ENCODE data around the gene LEO1.

LEO1 gene

DNA sequence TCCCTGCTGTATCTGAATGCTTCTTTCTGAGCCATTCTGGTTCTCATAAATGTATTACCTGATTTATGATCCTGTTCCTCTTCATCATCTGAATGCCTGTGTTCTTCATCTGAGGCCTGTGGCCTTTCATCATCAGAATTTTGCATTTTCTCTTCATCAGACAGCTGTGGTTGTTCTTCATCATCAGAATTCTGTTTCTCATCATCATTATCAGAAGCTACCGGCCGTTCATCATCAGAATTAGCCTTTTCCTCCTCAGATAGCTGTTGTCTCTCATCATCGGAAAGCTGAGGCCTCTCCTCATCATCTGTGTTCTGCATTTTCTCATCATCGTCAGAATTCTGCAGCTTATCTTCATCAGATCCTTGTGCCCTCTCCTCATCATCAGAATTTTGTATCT is 5.9 kb downstream of the LEO1 start:
- Histone ChIP-seq H3K9ac (ENCODE audit: low read length) (no peak overlapping the region), H3K36me3 (ENCODE audit: control insufficient read depth, insufficient read depth, low read length, severe bottlenecking) (peaks cover 36% of the 10 kb centered on the region), H3K4me1 (ENCODE audit: control insufficient read depth, insufficient read depth, low read length) (peaks cover 11% of the 10 kb centered on the region), H3K4me3 (ENCODE audit: low read length) (no peak overlapping the region), H3K9me3 (ENCODE audit: control insufficient read depth, low read length) (peaks cover 7% of the 10 kb centered on the region), H3K27me3 (replicated peaks; ENCODE audit: control insufficient read depth, insufficient read depth, low read length) (no peaks in the 10 kb centered on the region)
- no peak for DNase-seq (ENCODE audit: low read depth)

DNA sequence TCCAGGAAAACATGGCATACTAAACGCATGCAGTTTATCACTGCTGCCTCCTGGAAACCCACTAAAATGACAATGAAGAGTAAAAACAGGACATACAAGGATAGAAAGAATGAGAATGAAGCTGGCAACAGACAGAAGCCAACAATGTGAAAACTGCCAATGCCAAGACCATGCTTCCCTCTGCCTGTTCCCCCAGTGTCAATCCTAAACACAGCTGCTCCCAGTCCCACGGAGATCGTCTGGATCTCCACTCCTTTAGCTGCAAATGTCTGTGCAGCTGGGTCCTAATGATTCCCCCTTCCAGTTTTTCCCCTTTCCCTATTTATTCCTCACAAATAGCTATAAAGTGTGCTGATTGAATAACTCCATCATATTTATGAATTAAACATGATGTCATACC is 16.1 kb downstream of the LEO1 start:
- Histone ChIP-seq H3K4me1 (ENCODE audit: control insufficient read depth, insufficient read depth, low read length) (no peaks in the 10 kb centered on the region), H3K9ac (ENCODE audit: low read length) (no peak overlapping the region), H3K36me3 (ENCODE audit: control insufficient read depth, insufficient read depth, low read length, severe bottlenecking) (peaks cover 85% of the 10 kb centered on the region), H3K4me3 (ENCODE audit: low read length) (no peak overlapping the region), H3K27me3 (replicated peaks; ENCODE audit: control insufficient read depth, insufficient read depth, low read length) (no peaks in the 10 kb centered on the region), H3K9me3 (ENCODE audit: control insufficient read depth, low read length) (no peaks in the 10 kb centered on the region)
- DNase-seq (ENCODE audit: low read depth): no peak

DNA sequence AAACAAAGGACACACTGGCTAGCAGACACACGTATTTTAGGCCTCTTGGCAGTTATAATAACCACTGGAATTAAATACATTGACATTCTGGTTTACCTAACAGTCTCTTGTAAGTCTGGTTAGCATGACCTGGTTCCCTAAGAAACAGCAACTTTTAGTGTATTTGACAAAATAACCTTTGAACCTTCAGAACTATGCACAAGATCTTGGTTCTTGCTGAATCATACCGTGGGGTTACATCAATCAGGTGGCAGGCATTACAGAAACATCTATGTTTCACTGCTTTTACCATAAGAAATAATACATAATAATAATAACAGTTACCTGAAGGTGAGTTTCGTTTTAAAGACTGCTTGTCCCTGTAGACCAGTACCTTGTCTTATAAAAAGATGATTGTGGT is 18.8 kb downstream of the LEO1 start:
- H3K36me3 ChIP-seq (ENCODE audit: control insufficient read depth, insufficient read depth, low read length, severe bottlenecking): peaks cover 84% of the 10 kb centered on the region
- no peaks in the 10 kb centered on the region for H3K27me3 ChIP-seq (replicated peaks; ENCODE audit: control insufficient read depth, insufficient read depth, low read length)
- no peaks in the 10 kb centered on the region for H3K9me3 ChIP-seq (ENCODE audit: control insufficient read depth, low read length)
- no peak overlapping the region for H3K9ac ChIP-seq (ENCODE audit: low read length)
- no peak for DNase-seq (ENCODE audit: low read depth)
- no peaks in the 10 kb centered on the region for H3K4me1 ChIP-seq (ENCODE audit: control insufficient read depth, insufficient read depth, low read length)
- no peak overlapping the region for H3K4me3 ChIP-seq (ENCODE audit: low read length)

DNA sequence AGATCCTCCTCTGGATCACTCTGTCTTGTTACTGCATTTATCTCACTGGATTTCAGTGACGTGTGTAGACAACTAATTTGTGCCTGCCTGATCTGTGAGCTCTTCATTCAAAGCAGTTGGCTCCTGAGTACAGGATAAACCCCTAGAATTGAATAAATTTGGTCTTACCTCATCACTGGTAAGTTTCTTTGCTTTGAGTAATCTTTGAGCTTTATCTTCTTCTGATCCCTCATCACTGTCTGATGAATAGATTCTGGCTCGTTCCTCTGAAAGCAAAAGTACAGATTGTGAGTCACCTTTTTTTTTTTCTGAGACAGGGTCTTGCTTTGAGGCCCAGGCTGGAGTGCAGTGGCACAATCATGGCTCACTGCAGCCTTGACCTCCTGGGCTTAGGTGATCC is 24.5 kb downstream of the LEO1 start:
- peaks cover 6% of the 10 kb centered on the region for H3K4me1 ChIP-seq (ENCODE audit: control insufficient read depth, insufficient read depth, low read length)
- no peak overlapping the region for H3K9ac ChIP-seq (ENCODE audit: low read length)
- H3K9me3 ChIP-seq (ENCODE audit: control insufficient read depth, low read length): no peaks in the 10 kb centered on the region
- no peaks in the 10 kb centered on the region for H3K27me3 ChIP-seq (replicated peaks; ENCODE audit: control insufficient read depth, insufficient read depth, low read length)
- no peak overlapping the region for H3K4me3 ChIP-seq (ENCODE audit: low read length)
- H3K36me3 ChIP-seq (ENCODE audit: control insufficient read depth, insufficient read depth, low read length, severe bottlenecking): peaks cover 61% of the 10 kb centered on the region
- no peak for DNase-seq (ENCODE audit: low read depth)

DNA sequence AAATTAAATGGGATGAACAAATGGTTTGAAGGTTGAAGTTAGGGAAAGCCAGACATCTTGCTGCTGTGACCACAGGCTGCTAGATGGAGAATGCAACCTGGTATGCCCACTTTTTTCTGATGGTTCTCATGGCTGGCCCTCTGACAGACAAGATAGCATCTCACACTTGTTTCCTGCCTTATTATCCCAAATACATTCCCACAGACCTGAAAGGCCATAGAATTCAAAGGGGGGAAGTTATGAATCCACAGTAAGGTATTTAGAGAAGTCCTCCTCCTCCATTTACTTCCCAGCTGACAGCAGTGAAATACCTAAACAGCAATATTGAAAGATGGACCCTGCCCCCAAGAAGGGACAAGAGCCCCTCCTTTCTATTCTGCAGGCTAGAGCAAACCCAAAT is 32.4 kb downstream of the LEO1 start:
- Histone ChIP-seq H3K4me3 (ENCODE audit: low read length) (no peak overlapping the region), H3K9ac (ENCODE audit: low read length) (no peak overlapping the region), H3K27me3 (replicated peaks; ENCODE audit: control insufficient read depth, insufficient read depth, low read length) (no peaks in the 10 kb centered on the region), H3K4me1 (ENCODE audit: control insufficient read depth, insufficient read depth, low read length) (peaks cover 11% of the 10 kb centered on the region), H3K9me3 (ENCODE audit: control insufficient read depth, low read length) (no peaks in the 10 kb centered on the region), H3K36me3 (ENCODE audit: control insufficient read depth, insufficient read depth, low read length, severe bottlenecking) (peaks cover 28% of the 10 kb centered on the region)
- no peak for DNase-seq (ENCODE audit: low read depth)

DNA sequence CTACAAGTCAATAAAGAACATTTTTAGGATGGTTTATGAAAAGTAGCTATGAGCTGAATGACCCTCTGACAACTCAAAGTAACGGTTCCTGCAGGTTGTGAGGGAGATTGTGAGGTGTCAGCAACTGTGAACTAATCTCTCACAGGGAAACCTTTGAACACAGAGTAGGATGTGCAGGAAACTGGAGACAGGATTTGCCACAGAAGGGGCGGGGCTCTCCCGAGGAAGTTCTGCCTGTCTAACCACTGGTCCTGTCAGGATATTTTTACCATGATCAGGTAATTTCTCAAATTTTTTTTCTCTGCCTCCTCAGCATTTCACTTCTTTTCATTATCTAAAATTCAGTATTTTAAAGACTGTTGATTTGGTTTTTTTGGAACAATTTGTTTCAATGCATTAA is 33.3 kb downstream of the LEO1 start:
- Histone ChIP-seq H3K9ac (ENCODE audit: low read length) (no peak overlapping the region), H3K4me3 (ENCODE audit: low read length) (no peak overlapping the region), H3K27me3 (replicated peaks; ENCODE audit: control insufficient read depth, insufficient read depth, low read length) (no peaks in the 10 kb centered on the region), H3K4me1 (ENCODE audit: control insufficient read depth, insufficient read depth, low read length) (peaks cover 5% of the 10 kb centered on the region), H3K9me3 (ENCODE audit: control insufficient read depth, low read length) (no peaks in the 10 kb centered on the region), H3K36me3 (ENCODE audit: control insufficient read depth, insufficient read depth, low read length, severe bottlenecking) (peaks cover 28% of the 10 kb centered on the region)
- DNase-seq (ENCODE audit: low read depth): no peak

DNA sequence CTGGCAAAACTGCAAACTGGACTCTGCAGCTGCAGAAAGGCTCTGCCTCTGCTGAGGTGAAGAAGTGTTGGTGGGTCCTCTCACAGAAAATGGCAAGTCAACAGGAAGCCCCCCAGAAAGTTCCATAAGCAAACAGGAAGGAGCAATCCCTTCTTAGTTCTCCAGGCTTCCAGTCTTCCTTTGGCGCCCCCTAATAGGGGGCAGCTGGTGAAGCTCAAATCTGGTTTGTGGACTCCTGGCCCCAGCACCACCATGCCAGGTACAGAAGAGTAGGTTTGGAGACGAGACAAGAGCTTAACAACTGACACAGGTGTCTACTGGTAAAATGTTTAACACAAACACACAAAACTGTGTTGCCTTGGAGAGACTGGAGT is 35.5 kb downstream of the LEO1 start:
- no peak overlapping the region for H3K9ac ChIP-seq (ENCODE audit: low read length)
- H3K4me3 ChIP-seq (ENCODE audit: low read length): no peak overlapping the region
- no peak for DNase-seq (ENCODE audit: low read depth)
- no peaks in the 10 kb centered on the region for H3K9me3 ChIP-seq (ENCODE audit: control insufficient read depth, low read length)
- H3K36me3 ChIP-seq (ENCODE audit: control insufficient read depth, insufficient read depth, low read length, severe bottlenecking): peaks cover 22% of the 10 kb centered on the region
- no peaks in the 10 kb centered on the region for H3K27me3 ChIP-seq (replicated peaks; ENCODE audit: control insufficient read depth, insufficient read depth, low read length)
- peaks cover 5% of the 10 kb centered on the region for H3K4me1 ChIP-seq (ENCODE audit: control insufficient read depth, insufficient read depth, low read length)

DNA sequence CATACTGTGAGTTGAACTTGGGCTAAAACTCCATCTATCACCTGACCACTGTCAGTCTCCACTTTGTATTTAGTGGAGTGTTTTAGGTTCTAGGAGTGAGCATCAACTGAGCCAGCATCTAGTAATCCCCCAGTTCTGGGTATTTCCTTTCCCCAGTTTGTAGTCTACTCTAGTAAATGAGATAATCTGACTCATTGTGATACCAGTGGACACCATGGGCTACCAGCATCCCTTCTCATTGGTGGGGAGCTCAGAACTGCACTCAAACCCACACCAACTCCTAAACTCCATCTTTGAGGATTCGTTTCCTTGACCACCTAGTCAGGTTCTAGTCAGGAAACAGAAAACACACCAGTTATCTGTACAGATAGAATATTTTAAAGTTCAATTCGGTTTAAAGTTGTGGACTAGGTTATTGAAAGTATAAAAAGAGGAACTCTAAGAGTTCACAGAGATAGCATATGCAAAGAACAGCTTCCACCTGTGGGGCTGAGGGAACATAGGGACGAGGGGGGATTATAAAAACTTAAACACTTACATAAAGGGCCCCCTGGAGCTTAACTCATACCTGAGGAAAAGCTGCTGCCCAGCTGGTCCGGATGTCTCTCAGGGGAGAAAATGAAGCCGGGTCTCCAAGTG is 36.0 kb downstream of the LEO1 start:
- H3K36me3 ChIP-seq (ENCODE audit: control insufficient read depth, insufficient read depth, low read length, severe bottlenecking): peaks cover 25% of the 10 kb centered on the region
- no peaks in the 10 kb centered on the region for H3K27me3 ChIP-seq (replicated peaks; ENCODE audit: control insufficient read depth, insufficient read depth, low read length)
- peaks cover 5% of the 10 kb centered on the region for H3K4me1 ChIP-seq (ENCODE audit: control insufficient read depth, insufficient read depth, low read length)
- DNase-seq (ENCODE audit: low read depth): no peak
- no peak overlapping the region for H3K9ac ChIP-seq (ENCODE audit: low read length)
- no peaks in the 10 kb centered on the region for H3K9me3 ChIP-seq (ENCODE audit: control insufficient read depth, low read length)
- H3K4me3 ChIP-seq (ENCODE audit: low read length): no peak overlapping the region

DNA sequence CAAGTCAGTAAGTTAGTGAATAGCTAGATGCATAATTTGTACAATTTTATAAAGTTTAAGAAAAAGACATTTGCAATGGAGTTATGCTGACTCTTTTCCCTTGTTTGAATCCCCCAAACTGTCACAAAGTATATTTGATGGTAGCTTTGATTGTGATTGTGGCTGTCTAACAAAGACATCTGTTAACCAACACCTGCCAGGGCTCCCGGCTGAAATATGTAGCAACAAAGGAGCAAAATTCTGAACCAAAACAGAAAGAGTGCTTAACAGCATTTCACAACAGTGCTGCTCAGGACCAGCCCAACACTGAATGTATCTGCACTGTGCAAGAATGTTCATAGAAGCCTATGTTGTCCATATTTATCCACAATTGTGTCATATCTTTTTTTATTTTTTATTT is 39.4 kb downstream of the LEO1 start:
- no peak overlapping the region for H3K9ac ChIP-seq (ENCODE audit: low read length)
- no peak for DNase-seq (ENCODE audit: low read depth)
- no peaks in the 10 kb centered on the region for H3K27me3 ChIP-seq (replicated peaks; ENCODE audit: control insufficient read depth, insufficient read depth, low read length)
- no peak overlapping the region for H3K4me3 ChIP-seq (ENCODE audit: low read length)
- H3K9me3 ChIP-seq (ENCODE audit: control insufficient read depth, low read length): no peaks in the 10 kb centered on the region
- no peaks in the 10 kb centered on the region for H3K4me1 ChIP-seq (ENCODE audit: control insufficient read depth, insufficient read depth, low read length)
- H3K36me3 ChIP-seq (ENCODE audit: control insufficient read depth, insufficient read depth, low read length, severe bottlenecking): peaks cover 26% of the 10 kb centered on the region

DNA sequence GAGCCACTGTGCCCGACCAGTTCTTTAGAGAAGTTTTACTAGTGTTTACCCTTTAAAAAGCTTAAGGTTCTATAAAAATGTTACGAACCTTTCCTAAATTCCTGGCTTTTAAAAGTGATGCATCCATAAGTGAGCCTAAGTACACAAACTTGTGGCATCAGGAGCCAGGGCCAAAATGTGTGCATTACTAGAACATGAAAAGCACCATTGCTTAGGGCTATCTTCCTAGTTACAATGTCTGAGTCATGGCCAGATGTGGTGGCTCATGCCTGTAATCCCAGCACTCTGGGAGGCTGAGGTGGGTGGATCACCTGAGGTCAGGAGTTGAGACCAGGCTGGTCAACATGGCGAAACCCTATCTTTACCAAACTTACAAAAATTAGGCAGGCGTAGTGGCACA is 39.9 kb downstream of the LEO1 start:
- Histone ChIP-seq H3K27me3 (replicated peaks; ENCODE audit: control insufficient read depth, insufficient read depth, low read length) (no peaks in the 10 kb centered on the region), H3K36me3 (ENCODE audit: control insufficient read depth, insufficient read depth, low read length, severe bottlenecking) (peaks cover 21% of the 10 kb centered on the region), H3K4me3 (ENCODE audit: low read length) (no peak overlapping the region), H3K4me1 (ENCODE audit: control insufficient read depth, insufficient read depth, low read length) (no peaks in the 10 kb centered on the region), H3K9ac (ENCODE audit: low read length) (no peak overlapping the region), H3K9me3 (ENCODE audit: control insufficient read depth, low read length) (no peaks in the 10 kb centered on the region)
- DNase-seq (ENCODE audit: low read depth): peak; percentile 25

DNA sequence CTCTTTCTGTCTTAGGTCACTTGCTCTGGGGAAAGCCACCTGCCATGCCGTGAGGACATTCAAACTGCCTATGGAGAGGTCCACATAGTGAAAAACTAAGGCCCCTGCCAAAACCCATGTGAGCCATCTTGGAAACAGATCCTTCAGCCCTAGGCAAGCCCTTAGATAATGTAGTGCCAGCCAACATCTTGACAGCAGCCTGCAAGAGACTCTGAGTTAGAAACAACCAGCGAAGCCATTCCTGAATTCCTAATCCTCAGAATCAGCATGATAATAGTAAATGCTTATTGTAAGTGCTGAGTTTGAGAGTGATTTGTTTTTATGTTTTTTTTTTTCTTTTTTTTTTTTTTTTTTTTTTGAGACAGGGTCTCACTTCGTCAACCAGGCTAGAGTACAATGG is 40.6 kb downstream of the LEO1 start:
- no peak for DNase-seq (ENCODE audit: low read depth)
- H3K27me3 ChIP-seq (replicated peaks; ENCODE audit: control insufficient read depth, insufficient read depth, low read length): no peaks in the 10 kb centered on the region
- H3K4me3 ChIP-seq (ENCODE audit: low read length): no peak overlapping the region

DNA sequence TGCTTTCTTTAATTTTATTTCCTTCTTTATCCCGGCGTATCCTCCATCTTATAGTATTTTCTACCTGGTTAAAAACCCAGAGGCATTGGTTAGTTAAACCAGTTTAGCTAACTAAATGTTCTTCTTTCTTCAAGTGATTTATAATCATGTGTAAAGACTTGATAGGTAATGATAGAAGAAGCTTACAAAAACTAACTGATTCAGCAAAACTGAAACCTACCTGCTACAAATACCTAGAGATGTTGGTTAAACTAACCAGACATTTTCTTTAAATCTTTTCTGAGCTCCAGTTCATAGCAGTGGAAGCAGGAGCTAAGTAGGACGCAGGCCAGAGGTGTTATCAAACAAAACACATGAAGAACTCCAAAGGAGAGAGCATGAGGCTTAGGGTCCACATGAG is 44.8 kb downstream of the LEO1 start:
- no peaks in the 10 kb centered on the region for H3K4me1 ChIP-seq (ENCODE audit: control insufficient read depth, insufficient read depth, low read length)
- no peaks in the 10 kb centered on the region for H3K27me3 ChIP-seq (replicated peaks; ENCODE audit: control insufficient read depth, insufficient read depth, low read length)
- peaks cover 36% of the 10 kb centered on the region for H3K36me3 ChIP-seq (ENCODE audit: control insufficient read depth, insufficient read depth, low read length, severe bottlenecking)
- no peaks in the 10 kb centered on the region for H3K9me3 ChIP-seq (ENCODE audit: control insufficient read depth, low read length)
- no peak for DNase-seq (ENCODE audit: low read depth)
- no peak overlapping the region for H3K9ac ChIP-seq (ENCODE audit: low read length)
- no peak overlapping the region for H3K4me3 ChIP-seq (ENCODE audit: low read length)

More for the DNA sequence above, 40.6 kb downstream of the LEO1 start:
- Histone ChIP-seq H3K9me3 (ENCODE audit: control insufficient read depth, low read length) (no peaks in the 10 kb centered on the region), H3K36me3 (ENCODE audit: control insufficient read depth, insufficient read depth, low read length, severe bottlenecking) (peaks cover 16% of the 10 kb centered on the region), H3K9ac (ENCODE audit: low read length) (no peak overlapping the region), H3K4me1 (ENCODE audit: control insufficient read depth, insufficient read depth, low read length) (no peaks in the 10 kb centered on the region)

Measured in adipocyte (in vitro differentiated cells).